GM19099 (cell line): ENCODE results near the gene TIMP2.

Experiments
- POLR2A ChIP-seq: IDR thresholded peaks from 3 replicates; pipeline ENCODE4 v1.6.1; 2011; ENCODE audit warnings: low read depth; ENCODE audit not compliant: insufficient read length; ENCODE audit errors: extremely low read depth

The TIMP2 gene

DNA sequence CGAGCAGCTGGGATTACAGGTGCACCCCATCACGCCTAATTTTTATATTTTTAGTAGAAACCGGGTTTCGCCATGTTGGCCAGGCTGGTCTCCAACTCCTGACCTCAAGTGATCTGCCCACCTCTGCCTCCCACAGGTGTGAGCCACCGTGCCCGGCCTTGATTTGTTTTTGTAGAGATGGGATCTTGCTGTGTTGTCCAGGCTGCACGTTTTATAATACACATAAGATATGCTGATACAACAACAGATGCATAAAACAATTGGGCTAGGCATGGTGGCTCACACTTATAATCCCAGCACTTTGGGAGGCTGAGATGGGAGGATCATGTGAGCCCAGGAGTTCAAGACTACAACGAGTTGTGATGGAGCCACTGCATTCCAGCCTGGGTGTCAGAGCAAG is 90.6 kb downstream of the TIMP2 start:
- no peak for TF ChIP-seq POLR2A

DNA sequence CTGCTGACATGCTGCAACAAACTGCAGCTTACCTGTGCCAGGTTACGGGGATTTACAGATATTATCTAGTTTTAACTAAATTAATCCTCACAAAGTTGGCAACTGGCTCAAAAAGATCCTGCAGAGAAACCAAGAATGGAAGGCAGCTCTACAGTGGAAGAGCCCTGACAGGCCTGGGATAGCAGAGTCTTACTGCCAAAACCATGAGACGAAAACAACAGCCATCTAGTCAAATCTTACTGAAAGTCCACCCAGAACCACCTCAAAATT is 92.7 kb downstream of the TIMP2 start:
- no peak for TF ChIP-seq POLR2A

DNA sequence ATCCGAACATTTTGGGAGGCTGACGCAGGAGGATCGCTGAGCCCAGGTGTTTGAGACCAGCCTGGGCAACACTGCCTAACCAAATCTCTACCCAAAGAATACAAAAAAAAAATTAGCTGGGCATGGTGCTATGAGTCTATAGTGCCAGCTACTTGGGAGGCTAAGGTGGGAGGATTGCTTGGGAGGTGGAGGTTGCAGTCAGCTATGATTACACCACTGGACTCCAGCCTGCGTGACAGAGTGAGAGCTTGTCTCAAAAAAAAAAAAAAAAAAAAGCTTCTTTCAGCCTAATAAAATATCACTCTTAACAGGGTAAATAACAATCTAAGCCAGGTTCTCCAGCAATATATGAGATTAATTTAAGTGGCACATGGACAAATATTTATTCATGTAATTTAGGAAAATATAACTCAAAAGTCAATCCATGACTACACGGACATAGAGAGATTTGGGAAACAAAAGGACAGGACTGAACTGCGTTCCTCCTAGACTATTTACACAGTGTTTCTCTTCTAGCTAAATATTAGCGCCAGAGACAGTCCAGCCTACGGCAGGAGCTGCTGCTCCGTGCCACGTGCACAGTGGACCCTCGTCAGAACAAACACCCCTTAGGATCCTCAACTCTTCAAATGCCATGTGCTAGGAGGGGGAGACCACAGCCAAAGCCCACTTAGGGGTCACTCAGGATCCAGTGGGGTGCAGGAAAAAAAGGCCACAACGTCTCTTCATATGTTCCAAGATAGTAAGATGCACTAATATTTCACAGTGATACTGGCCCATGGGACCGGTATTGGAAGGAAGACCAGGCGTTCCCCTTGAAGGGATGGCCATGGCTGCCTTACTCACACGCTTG is 93.3 kb downstream of the TIMP2 start:
- no peak for TF ChIP-seq POLR2A

DNA sequence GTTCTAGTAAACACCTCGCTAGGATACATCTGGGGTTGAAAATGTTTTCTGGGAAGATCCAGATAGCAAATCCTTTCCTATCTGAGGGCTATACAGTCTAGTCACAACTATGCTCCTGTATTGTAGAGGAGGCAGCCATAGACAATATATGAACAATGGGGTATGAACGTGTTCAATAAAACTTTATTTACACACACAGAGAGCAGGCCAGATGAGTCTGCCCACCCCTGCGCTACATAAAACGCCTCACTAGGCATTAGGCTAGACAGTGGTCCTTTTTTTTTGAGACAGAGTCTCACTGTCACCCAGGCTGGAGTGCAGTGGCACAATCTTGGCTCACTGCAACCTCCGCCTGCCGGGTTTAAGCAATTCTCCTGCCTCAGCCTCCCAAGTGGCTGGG is 95.7 kb downstream of the TIMP2 start:
- TF ChIP-seq POLR2A: no peak

DNA sequence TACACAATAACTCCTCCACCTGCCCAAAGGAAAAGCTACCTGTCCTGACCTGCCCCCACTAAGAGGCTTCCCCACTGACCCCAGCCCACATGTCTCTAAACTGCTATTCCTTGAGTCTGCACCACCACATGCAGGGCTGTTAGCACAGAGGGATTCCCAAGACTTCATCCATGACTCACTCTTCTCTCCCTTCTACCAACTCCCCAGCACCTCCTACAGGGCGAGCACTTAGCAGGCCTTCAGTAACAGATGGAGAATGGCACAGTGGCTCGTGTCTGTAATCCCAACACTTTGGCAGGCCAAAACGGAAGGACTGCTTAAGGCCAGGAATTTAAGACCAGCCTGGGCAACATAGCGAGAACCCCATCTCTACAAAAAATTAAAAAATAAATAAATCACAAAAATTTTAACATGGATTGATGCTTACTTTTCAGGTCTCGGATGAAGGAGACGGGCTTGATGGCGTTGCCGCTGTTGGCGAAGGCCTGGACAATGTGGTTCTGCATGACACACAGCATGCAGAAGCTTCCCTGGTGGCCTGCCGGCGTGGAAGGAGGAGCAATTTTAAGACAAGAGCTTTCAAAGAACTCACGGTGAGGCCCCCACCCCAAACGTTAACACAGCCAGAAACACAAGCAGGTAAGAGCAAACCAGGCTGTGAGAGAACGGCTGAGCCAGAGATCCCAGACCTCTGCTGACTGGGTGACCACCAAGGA is 96.6 kb downstream of the TIMP2 start:
- no peak for TF ChIP-seq POLR2A

DNA sequence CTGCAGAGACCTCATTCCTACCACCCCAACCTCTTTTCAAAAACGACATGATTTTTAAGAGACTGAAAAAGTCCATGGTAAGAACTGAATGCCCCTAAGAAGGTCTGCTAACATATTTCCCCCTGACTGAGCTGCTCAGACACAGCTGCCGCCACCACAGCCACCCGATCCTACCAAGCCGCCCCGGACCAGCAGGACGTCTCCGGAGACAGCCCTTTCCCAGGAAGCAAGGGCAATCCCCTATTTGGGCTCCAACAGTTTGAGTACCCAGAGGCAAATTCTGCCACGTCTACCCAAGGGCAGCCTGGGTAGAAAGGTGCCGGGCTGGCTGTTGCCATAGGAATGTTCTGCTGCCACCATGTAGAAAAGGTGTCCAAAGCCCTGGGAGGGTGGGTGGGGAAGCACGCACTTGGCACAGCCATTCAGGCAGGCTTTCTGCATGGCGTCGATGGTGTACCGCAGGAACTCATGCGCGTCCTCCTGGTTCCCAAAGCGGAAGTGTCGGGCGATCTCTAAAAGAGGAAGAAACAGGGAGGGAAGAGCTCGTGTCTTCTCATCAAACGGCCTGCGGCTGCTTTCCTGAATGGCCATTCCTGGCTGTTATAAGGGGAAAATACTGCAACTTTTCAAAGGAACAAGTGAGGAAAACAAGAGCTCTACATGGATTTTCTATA is 98.2 kb downstream of the TIMP2 start:
- TF ChIP-seq POLR2A: no peak

DNA sequence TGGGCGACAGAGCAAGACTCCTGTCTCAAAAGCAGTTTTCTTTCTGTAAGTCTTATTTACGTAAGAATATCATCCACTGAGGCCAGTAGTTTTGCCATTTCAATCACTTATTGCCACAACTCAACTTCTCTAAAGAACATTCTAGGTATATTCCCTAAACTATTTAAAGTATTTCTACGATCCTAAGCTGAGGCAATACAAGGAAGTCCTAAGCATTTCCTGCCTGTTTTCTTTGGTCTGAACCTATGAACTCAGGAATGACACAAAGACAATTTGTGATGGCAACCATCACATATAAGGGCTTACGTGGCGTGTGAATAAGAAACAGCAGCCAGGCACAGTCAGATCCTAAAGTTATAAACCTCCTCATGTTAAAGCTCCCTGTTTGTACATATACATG is 98.8 kb downstream of the TIMP2 start:
- TF ChIP-seq POLR2A: no peak

DNA sequence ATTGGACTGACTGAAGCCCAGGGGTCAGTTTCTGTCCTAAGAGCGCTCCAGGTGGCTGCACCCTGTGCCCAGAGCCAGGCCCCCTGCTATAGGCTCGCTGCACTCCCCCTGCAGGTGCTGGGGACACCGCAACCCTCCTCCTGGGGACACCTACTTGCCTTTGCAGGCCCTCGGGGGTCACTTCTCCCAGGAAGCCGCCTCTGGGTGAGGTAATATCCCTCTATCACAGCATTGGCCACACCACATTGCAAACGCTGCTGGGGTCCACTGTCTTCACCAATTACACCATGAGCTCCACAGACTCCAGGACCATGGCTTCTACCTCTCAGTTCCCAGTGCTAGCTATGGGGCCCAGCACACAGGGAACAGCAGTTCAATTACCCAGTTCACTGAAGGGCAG is 99.5 kb downstream of the TIMP2 start:
- no peak for TF ChIP-seq POLR2A

DNA sequence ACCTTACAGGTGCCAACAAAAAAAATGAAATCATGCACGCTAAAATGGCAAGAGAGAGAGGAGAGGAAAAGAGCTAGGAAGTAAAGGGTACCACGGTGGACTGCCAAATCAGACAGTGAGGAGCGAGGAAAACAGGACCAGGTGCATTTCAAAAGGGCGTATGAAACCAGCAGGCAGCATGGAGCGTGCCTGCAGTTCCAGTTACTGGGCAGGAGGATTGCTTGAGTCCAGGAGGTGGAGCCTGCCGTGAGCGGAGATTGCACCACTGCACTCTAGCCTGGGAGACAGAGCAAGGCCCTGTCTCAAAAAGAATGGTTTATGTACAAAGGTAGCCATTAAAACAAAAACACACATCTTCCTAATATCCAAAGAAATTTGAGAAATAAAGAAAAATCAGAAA is 100.9 kb downstream of the TIMP2 start:
- TF ChIP-seq POLR2A: no peak

DNA sequence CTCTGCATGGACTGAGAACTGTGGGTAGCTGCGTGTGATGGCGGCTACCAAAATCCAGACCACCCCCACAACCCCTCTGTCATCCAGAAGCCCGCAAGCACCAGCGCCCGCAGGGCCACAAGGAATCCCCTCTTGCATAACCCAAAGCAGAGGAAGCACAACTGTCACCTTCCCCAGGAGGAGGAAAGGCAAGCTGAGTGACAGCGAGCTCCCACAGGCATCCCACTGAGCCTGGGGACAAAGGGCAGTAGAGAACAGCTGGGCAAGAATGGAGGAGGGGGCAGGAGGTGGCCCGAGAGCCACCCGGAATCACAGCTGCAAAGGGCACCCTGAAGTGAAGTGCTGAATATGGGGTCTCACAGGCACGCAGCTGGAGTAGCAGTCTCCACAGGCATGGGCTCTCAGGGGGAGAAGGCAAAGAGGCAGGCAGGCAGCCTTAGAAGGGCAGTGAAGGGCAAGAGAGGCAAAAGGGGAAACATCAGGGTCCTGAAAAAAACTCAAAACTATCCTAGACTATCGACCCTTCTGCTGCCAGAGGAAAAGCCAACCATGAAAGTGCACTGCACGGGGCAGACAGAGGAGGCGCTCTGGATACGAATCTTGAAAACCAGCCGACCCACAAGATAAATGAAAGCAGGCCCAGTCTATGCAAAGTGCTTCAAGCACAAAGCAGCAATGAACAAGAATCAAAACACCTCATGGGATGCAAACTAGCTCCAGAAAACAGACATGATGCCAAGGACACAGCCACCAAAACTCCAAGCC is 101.7 kb downstream of the TIMP2 start:
- no peak for TF ChIP-seq POLR2A

DNA sequence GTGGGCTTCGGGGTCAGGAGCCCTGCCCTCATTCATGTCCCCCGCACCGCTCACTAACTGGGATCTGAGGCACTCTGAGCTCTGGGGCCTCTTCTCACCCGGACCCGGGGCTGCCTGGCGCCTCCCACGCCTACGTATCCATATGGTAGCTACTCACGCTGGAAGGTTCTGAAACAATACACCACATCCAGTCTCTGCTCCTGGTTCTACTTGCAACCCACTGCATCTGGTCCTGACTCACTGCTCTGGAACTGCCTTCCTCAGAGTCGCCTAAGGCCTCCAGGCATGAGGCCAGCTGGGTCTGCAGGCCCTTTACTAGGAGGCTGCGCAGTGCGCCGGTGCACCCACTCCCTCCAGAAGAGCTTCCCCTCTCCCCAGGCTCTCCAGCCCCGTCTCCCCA is 102.6 kb downstream of the TIMP2 start:
- no peak for TF ChIP-seq POLR2A

DNA sequence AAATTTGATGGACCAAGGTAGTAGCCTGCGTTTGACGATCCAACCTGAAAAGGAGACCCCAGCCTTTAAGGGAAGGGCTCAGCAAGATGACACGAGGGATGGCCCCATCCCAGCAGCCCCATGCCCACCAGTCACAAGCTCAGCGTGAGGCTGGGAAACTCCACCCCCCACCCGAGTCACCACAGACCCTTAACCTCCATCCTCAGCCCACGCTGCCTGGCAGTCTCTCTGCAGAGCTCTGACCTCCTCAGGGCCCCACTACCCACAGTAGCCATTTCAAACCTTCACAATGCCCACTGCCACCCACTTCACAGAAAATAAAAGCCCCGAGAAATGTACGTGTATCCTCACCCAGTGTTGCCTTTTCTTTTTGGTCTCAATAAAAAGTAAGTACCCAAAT is 103.2 kb downstream of the TIMP2 start:
- TF ChIP-seq POLR2A: no peak

DNA sequence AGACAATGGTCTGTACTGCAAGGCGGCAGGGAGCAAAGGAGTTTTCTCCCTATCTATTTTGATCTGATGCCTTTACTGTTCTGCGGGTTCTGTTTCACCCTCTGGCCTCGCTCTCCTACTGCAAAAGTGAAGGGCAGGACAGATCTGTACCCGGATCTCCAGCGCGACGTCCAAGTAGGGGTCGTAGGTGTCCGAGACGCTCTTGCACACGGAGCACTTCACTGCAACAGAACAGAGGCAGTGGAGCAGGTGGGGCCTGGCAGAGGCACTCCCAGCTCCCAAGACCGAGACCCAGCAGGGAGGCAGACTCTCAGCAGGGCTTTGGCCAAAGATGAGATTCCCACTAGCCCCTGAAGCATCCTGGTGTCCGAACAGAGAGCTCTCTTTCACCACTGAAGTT is 104.3 kb downstream of the TIMP2 start:
- TF ChIP-seq POLR2A: no peak

DNA sequence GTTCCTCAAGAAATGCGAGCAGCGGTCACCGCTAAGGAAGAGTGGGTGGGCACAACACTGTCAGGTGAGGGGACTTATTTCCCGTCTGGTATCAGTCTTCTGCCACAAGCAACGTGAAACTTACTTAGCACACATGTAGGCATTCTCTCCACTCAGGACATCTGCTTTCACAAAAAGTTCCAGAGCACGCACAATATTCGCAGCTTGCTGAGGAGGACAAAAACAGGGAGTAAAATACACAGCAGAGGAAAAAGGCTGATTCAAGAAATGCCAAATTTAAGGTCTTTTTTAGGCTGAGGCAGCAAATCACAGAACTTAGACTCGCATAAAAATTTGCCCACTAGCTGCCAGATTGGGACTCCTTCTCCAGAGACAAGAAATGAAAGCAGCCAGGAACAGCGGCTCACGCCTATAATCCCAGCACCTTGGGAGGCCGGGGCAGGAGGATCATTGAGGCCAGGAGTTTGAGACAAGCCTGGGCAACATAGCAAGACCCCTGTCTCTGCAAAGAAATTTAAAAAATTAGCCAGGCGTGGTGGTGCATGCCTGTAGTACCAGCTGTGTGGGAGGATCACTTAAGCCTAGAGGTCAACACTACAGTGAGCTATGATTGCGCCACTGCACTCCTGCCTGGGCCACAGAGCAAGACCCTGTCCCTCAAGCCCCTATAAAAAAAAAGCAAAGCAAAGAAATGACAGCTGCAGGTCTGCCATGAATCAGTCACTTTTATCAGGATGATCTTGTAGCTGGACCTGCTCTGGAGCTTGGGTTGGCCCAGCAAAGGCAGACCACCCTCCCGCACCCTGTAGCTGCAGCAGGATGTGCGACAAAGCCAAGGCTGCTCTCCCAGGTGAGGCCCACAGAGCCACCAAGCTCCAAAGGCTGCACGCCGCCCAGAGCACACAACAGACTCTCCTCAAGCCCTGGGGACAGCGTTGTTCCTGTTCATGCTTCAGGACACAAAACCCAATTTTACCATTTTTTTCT is 105.1 kb downstream of the TIMP2 start:
- no peak for TF ChIP-seq POLR2A
